HL-60 (cell line): ENCODE results near the gene DPEP2NB.

ENCODE experiments used
- DNase-seq, 2 experiments: peaks; one replicate each; pipeline ENCODE4 v3.0.0-alpha.2; 2010 to 2020; ENCODE audit warnings: low read depth in 1 of 2, low spot score in 1 of 2
- H3K27ac ChIP-seq: fragments of 250-450 bp; sonication (Bioruptor Pico); replicated peaks from 2 replicates; pipeline ENCODE4 v1.5.1; 2020; ENCODE audit warnings: mild to moderate bottlenecking, moderate library complexity
- H3K27me3 ChIP-seq: fragments of 250-450 bp; sonication (Bioruptor Pico); 2 replicates; pipeline ENCODE4 v1.5.1; 2021; ENCODE audit warnings: mild to moderate bottlenecking, moderate library complexity; ENCODE audit not compliant: insufficient read depth, poor library complexity, severe bottlenecking
- H3K4me3 ChIP-seq: replicated peaks from 2 replicates; pipeline ENCODE4 v1.5.1; 2011; ENCODE audit warnings: mild to moderate bottlenecking, control low read depth, low read length; ENCODE audit not compliant: insufficient read depth
- CTCF ChIP-seq: IDR thresholded peaks from one replicate; pipeline ENCODE4 v1.5.1; 2011; ENCODE audit warnings: low read length, control low read depth, inconsistent platforms; ENCODE audit not compliant: insufficient read depth
- GABPA ChIP-seq: IDR thresholded peaks from 2 replicates; pipeline ENCODE4 v1.6.1; 2012; ENCODE audit warnings: low read depth
- POLR2AphosphoS5 ChIP-seq: IDR thresholded peaks from 2 replicates; pipeline ENCODE4 v1.6.1; 2012; ENCODE audit warnings: low read depth
- REST ChIP-seq: IDR thresholded peaks from 2 replicates; pipeline ENCODE4 v1.6.1; 2012; ENCODE audit warnings: low read depth; ENCODE audit not compliant: insufficient replicate concordance
- SPI1 ChIP-seq: IDR thresholded peaks from 2 replicates; pipeline ENCODE4 v1.6.1; 2012; ENCODE audit warnings: low read depth, mild to moderate bottlenecking, borderline replicate concordance

DPEP2NB gene

DNA sequence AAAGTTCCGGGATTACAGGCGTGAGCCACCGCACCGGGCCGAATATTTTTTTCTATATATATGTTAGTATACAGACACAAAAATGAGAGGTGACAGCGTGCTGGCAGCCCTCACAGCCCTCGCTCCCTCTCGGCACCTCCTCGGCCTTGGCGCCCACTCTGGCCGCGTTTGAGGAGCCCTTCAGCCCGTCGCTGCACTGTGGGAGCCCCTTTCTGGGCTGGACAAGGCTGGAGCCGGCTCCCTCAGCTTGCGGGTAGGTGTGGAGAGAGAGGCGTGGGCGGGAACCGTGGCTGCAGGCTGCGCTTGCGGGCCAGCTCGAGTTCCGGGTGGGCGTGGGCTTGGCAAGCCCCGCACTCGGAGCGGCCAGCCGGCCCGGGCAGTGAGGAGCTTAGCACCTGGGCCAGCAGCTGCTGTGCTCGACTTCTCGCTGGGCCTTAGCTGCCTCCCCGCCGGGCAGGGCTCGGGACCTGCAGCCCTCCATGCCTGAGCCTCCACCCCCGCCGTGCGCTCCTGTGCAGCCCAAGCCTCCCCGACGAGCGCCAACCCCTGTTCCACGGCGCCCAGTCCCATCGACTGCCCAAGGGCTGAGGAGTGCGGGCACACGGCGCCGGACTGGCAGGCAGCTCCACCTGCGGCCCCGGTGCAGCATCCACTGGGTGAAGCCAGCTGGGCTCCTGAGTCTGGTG is 33.6 kb downstream of the DPEP2NB start:
- H3K4me3 ChIP-seq: no peak overlapping the region
- H3K27ac ChIP-seq: no peak overlapping the region
- no peak for DNase-seq
- no peaks in the 10 kb centered on the region for H3K27me3 ChIP-seq
- TF ChIP-seq GABPA: no peak
- no peak for TF ChIP-seq CTCF
- TF ChIP-seq POLR2AphosphoS5: no peak
- no peak for TF ChIP-seq SPI1
- no peak for TF ChIP-seq REST

GRCh38 chr16:67979955-67980678 is 35.6 kb downstream of the DPEP2NB start, which contains the start of gene DPEP3:
Gene DPEP3 (minus strand): TSS chr16:67980499. CDS start chr16:67980380, 119 bp downstream.
- no peak for TF ChIP-seq POLR2AphosphoS5
- no peak for TF ChIP-seq SPI1
- TF ChIP-seq CTCF: no peak
- TF ChIP-seq REST: no peak
- H3K4me3 ChIP-seq: no peak within 1 kb of the TSS
- H3K27ac ChIP-seq: no peak within 1 kb of the TSS
- no peaks in the 10 kb centered on the region for H3K27me3 ChIP-seq
- no peak for DNase-seq

DNA sequence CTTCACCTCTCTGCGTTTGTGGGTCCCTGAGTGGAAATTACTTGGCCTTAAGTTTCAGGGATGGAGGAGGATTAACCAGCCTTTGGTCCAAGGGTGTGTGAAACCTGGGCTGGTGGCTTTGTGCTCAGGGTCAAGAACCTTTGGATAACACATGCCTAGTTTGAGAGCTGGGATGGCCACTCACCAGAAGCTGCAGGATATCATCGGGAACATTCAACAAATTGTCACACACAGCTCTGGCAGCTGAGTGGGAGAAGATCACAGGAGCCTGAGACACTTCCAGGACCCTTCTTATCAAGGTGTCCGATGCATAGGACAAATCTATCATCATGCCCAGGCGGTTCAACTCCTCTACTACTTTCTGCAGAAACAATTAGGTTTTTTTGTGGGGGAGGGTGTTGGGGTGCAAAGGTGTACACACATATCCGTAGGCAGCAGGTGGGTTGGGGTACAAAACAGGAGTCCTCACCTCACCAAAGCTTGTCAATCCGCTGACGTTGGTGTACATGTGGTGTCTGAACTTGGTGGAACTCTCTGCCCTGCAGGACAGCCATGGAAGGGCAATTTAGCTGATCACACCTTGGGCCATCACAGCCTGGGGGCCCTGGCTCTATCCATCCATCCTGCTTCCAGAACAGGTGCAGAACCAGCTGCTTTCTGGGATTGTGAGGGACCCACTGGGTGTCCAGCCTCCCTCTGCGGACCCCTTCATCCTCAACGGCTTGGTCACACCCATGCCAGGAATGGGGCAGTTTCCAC is 38.1 kb downstream of the DPEP2NB start:
- H3K27ac ChIP-seq: no peak overlapping the region
- H3K27me3 ChIP-seq: no peaks in the 10 kb centered on the region
- H3K4me3 ChIP-seq: no peak overlapping the region
- TF ChIP-seq SPI1 (no peak), POLR2AphosphoS5 (no peak), REST (no peak), GABPA (no peak), CTCF (no peak)
- no peak for DNase-seq
